ENCODE results near the gene COG5. TPM values are rescaled to one million over a fixed set of nuclear protein-coding genes. Genes with fewer than 3 reads are reported as not detected.

The COG5 gene
- total RNA-seq, 1 donor from 2014 or later: 29.5 TPM

GRCh38 chr7:107394831-107395230 lies 168.9 kb downstream of the COG5 start:
- H3K27me3 Mint-ChIP-seq (ENCODE audit: unreplicated experiment): peaks cover 2% of the 10 kb centered on the region
- TF ChIP-seq CTCF (IDR thresholded peaks at IDR 0.05; ENCODE audit: partially characterized antibody, unreplicated experiment): no peak
- H3K4me3 Mint-ChIP-seq (ENCODE audit: unreplicated experiment): no peak overlapping the region
- H3K27ac Mint-ChIP-seq (ENCODE audit: unreplicated experiment): no peak overlapping the region
- no peak for DNase-seq
- no peaks in the 10 kb centered on the region for H3K9me3 Mint-ChIP-seq (ENCODE audit: unreplicated experiment)
- no peaks in the 10 kb centered on the region for H3K36me3 Mint-ChIP-seq (ENCODE audit: unreplicated experiment)
- H3K4me1 Mint-ChIP-seq (ENCODE audit: low read depth, unreplicated experiment): peaks cover 10% of the 10 kb centered on the region

- Mint-ChIP-seq H3K4me3 (ENCODE audit: unreplicated experiment) (no peak overlapping the region), H3K36me3 (ENCODE audit: unreplicated experiment) (no peaks in the 10 kb centered on the region), H3K27me3 (ENCODE audit: unreplicated experiment) (peaks cover 2% of the 10 kb centered on the region), H3K4me1 (ENCODE audit: low read depth, unreplicated experiment) (peaks cover 10% of the 10 kb centered on the region), H3K9me3 (ENCODE audit: unreplicated experiment) (no peaks in the 10 kb centered on the region), H3K27ac (ENCODE audit: unreplicated experiment) (no peak overlapping the region)
- no peak for TF ChIP-seq CTCF (IDR thresholded peaks at IDR 0.05; ENCODE audit: partially characterized antibody, unreplicated experiment)
- no peak for DNase-seq
Measured at GRCh38 chr7:107394276-107394675, 169.4 kb downstream of the COG5 start.

GRCh38 chr7:107392830-107393229 lies 170.9 kb downstream of the COG5 start:
- DNase-seq: no peak
- Mint-ChIP-seq H3K9me3 (ENCODE audit: unreplicated experiment) (peaks cover 1% of the 10 kb centered on the region), H3K4me1 (ENCODE audit: low read depth, unreplicated experiment) (peaks cover 14% of the 10 kb centered on the region), H3K27me3 (ENCODE audit: unreplicated experiment) (peaks cover 2% of the 10 kb centered on the region), H3K36me3 (ENCODE audit: unreplicated experiment) (no peaks in the 10 kb centered on the region), H3K27ac (ENCODE audit: unreplicated experiment) (no peak overlapping the region), H3K4me3 (ENCODE audit: unreplicated experiment) (no peak overlapping the region)
- TF ChIP-seq CTCF (IDR thresholded peaks at IDR 0.05; ENCODE audit: partially characterized antibody, unreplicated experiment): no peak

GRCh38 chr7:107390916-107391315 lies 172.8 kb downstream of the COG5 start:
- Mint-ChIP-seq H3K4me3 (ENCODE audit: unreplicated experiment) (no peak overlapping the region), H3K27ac (ENCODE audit: unreplicated experiment) (no peak overlapping the region), H3K27me3 (ENCODE audit: unreplicated experiment) (peaks cover 7% of the 10 kb centered on the region), H3K4me1 (ENCODE audit: low read depth, unreplicated experiment) (peaks cover 30% of the 10 kb centered on the region), H3K36me3 (ENCODE audit: unreplicated experiment) (no peaks in the 10 kb centered on the region), H3K9me3 (ENCODE audit: unreplicated experiment) (peaks cover 11% of the 10 kb centered on the region)
- no peak for TF ChIP-seq CTCF (IDR thresholded peaks at IDR 0.05; ENCODE audit: partially characterized antibody, unreplicated experiment)
- DNase-seq: no peak

- TF ChIP-seq CTCF (IDR thresholded peaks at IDR 0.05; ENCODE audit: partially characterized antibody, unreplicated experiment): no peak
- H3K9me3 Mint-ChIP-seq (ENCODE audit: unreplicated experiment): peaks cover 17% of the 10 kb centered on the region
- H3K4me3 Mint-ChIP-seq (ENCODE audit: unreplicated experiment): no peak overlapping the region
- H3K36me3 Mint-ChIP-seq (ENCODE audit: unreplicated experiment): no peaks in the 10 kb centered on the region
- peaks cover 40% of the 10 kb centered on the region for H3K4me1 Mint-ChIP-seq (ENCODE audit: low read depth, unreplicated experiment)
- DNase-seq: no peak
- H3K27ac Mint-ChIP-seq (ENCODE audit: unreplicated experiment): no peak overlapping the region
- peaks cover 8% of the 10 kb centered on the region for H3K27me3 Mint-ChIP-seq (ENCODE audit: unreplicated experiment)
Measured at GRCh38 chr7:107388604-107389003, 175.1 kb downstream of the COG5 start.
